GM18870 (cell line): ENCODE measurements around the gene EYA3.

Experiments used
- ATAC-seq: cut with Tn5 transposase; IDR thresholded peaks from one replicate; pipeline ENCODE4 v1.9.1; 2021; ENCODE audit warnings: moderate library complexity; ENCODE audit not compliant: unreplicated experiment

The EYA3 gene

GRCh38 chr1:28114844-28115243 lies 26.4 kb upstream of the EYA3 start:
- no peak for ATAC-seq

- no peak for ATAC-seq
Observed at GRCh38 chr1:28113242-28113572, 24.8 kb upstream of the EYA3 start.

- no peak for ATAC-seq
Observed at GRCh38 chr1:28112388-28113241, 24.2 kb upstream of the EYA3 start.

- ATAC-seq = no peak
Observed at GRCh38 chr1:28111157-28111556, 22.7 kb upstream of the EYA3 start.

GRCh38 chr1:28110555-28110954 lies 22.1 kb upstream of the EYA3 start:
- no peak for ATAC-seq

GRCh38 chr1:28109639-28110038 lies 21.2 kb upstream of the EYA3 start:
- no peak for ATAC-seq

GRCh38 chr1:28108001-28108400 lies 19.6 kb upstream of the EYA3 start:
- ATAC-seq = no peak

GRCh38 chr1:28104866-28105467 lies 16.6 kb upstream of the EYA3 start:
- ATAC-seq = no peak

- no peak for ATAC-seq
Observed at GRCh38 chr1:28102189-28102588, 13.8 kb upstream of the EYA3 start.

GRCh38 chr1:28099050-28099769 lies 10.8 kb upstream of the EYA3 start:
- ATAC-seq = no peak

GRCh38 chr1:28097100-28097472 lies 8.7 kb upstream of the EYA3 start:
- ATAC-seq = no peak

- no peak for ATAC-seq
Observed at GRCh38 chr1:28096210-28097099, 8.0 kb upstream of the EYA3 start.

- ATAC-seq = no peak
Observed at GRCh38 chr1:28091043-28091781, 2.8 kb upstream of the EYA3 start.

- no peak for ATAC-seq
Observed at GRCh38 chr1:28087614-28088167, 719 bp downstream of the EYA3 start.

- ATAC-seq = no peak
Observed at GRCh38 chr1:28086651-28087050, 1.8 kb downstream of the EYA3 start.

GRCh38 chr1:28085129-28085528 lies 3.3 kb downstream of the EYA3 start:
- ATAC-seq = no peak

- no peak for ATAC-seq
Observed at GRCh38 chr1:28083876-28084275, 4.5 kb downstream of the EYA3 start.

- no peak for ATAC-seq
Observed at GRCh38 chr1:28078680-28079626, 9.5 kb downstream of the EYA3 start.

- no peak for ATAC-seq
Observed at GRCh38 chr1:28078262-28078661, 10.1 kb downstream of the EYA3 start.
